GM21381 (cell line): ENCODE measurements around the gene SCN4B.

Experiments used
- ATAC-seq: cut with Tn5 transposase; IDR thresholded peaks from one replicate; pipeline ENCODE4 v1.9.1; 2021; ENCODE audit warnings: mild to moderate bottlenecking, moderate library complexity; ENCODE audit not compliant: unreplicated experiment

SCN4B gene

GRCh38 chr11:118102721-118103261 is 49.8 kb downstream of the SCN4B start:
- no peak for ATAC-seq

GRCh38 chr11:118100691-118101232 is 51.9 kb downstream of the SCN4B start:
- no peak for ATAC-seq

GRCh38 chr11:118099838-118100556 is 52.6 kb downstream of the SCN4B start:
- no peak for ATAC-seq

DNA sequence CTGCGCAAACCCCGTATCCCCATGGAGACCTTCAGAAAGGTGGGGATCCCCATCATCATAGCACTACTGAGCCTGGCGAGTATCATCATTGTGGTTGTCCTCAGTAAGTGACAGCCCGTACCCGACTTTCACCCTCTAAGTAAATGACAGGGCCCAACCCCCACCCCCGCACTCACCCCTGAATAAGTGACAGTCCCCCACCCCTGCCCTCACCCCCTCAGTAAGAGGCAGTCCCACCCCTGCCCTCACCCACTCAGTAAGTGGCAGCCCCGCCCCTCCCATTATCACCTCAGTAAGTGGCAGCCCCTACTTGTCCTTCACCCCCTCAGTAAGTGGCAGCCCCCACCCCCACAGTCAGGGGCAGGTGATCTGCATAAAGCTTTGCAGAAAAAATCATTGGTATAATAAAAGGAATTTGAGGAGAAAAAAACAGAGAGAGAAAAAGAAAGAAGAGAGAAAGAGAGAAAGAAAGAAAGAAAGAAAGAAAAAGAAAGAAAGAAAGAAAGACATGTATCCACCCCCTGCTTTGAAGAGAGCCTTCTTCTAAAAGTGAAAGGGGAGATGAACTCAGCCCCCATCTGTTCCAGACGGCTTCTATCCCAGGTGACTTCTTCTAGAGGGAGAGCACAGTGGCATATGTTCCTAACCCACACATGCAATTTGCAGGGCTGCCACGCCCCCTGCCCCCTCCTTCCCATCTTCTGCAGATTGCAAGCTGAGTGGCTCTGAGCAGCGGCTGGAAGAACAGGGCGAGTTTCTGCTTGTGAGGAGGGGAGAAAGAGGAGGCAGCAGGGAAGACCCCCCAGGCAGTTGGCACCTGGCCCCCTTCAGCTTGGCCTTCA is 53.4 kb downstream of the SCN4B start:
- ATAC-seq, result no peak

GRCh38 chr11:118095967-118096367 is 56.7 kb downstream of the SCN4B start:
- no peak for ATAC-seq

- ATAC-seq, result no peak
Measured at GRCh38 chr11:118095493-118095892, 57.1 kb downstream of the SCN4B start.

DNA sequence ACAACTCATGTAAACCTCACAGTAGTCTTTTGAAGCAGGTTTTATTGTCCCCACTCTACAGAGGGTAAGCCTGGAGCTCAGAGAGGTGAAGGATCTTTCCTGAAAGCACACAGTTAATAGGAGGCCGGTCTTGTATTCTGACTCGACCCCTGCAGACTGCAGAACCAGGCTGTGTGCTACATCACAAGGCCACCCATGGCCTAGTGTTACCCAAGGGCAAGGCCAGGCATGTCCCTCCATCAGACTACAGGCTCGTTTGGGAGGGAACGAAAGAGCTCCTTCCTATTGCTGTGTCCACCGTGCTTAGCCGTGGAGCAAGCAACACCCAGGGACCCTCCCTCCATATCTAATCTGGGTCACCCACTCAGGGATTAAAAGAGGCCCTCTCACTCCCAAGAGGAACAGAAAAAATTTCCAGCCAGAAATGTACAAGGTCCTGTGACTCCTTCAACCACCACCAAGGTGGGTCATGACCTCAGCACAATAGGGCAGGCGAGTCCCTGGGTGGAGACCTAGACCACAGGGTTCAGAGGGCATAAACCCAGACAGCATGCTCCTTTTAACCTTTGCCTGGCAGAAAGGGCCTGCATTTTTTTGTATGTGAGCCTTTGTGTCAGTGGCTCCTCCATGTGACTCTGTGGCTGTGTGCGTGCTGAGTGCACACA is 59.6 kb downstream of the SCN4B start:
- no peak for ATAC-seq

GRCh38 chr11:118091690-118092089 is 60.9 kb downstream of the SCN4B start:
- ATAC-seq, result no peak

GRCh38 chr11:118090545-118091162 is 62.0 kb downstream of the SCN4B start:
- no peak for ATAC-seq

DNA sequence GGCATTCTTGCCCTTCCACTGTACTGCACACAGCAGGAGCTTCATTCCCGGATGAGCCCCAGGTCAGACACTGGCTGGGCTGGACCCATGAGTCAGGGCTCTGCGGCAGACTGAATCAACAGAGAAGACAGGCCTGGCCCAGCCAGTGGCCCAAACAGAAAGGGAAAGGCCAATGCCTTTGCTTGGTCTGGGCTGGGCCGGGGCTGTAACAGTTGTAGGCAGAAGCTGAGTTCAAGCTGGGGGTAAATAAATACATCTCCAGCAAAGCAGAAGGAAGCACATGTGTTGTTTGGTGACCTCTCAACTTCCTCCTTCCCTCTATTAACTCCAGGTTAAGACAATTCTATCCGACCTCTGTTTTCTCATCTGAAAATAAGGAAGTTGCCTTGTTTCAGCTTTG is 64.1 kb downstream of the SCN4B start:
- no peak for ATAC-seq

- no peak for ATAC-seq
Measured at GRCh38 chr11:118087931-118088330, 64.7 kb downstream of the SCN4B start.

DNA sequence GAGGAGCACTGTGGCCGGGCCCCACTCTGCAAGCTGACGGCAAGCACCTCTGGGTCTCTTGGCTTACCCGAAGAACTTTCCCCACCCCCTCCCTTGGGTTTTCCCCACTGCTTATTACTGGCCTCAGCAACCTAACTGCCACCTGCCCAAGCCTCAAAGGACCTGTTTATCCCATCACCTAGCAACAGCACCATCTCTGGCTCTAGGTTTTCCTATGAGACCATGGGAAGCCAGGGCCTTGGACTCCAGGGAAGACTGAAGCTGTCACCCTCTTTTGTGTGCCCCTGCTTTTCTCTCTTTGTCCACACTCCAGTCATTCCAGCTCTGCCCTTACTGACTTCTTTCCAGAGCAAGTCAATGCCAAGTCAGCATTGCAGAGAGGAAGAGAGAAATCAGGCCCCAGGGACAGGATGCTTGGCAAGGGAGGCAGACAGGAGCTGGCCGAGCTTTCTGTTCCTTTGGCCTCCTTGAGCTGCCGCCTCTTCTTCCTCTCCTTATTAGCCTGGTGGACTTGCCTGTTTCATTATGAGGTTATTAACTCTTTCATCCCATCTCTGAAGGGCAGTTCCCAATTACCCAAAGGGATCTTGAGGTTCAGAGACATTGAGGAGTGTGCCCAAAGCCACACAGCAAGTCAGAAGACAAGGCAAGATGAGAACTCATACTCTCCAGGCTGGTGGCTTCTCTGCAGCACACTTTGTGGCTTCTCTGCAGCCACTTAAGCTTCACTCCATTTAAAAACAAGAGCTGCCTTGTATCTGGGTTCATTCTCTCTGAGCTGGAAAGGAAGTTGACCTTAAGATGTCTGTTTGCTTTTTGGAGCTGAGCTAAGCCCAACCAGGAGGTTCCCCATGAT is 65.5 kb downstream of the SCN4B start, which contains the start of gene SMIM35:
SMIM35 (minus strand) TSS at position 51 of the 856 bp plus-strand sequence. CDS start 206 bp downstream, outside the sequence.
- no peak for ATAC-seq

DNA sequence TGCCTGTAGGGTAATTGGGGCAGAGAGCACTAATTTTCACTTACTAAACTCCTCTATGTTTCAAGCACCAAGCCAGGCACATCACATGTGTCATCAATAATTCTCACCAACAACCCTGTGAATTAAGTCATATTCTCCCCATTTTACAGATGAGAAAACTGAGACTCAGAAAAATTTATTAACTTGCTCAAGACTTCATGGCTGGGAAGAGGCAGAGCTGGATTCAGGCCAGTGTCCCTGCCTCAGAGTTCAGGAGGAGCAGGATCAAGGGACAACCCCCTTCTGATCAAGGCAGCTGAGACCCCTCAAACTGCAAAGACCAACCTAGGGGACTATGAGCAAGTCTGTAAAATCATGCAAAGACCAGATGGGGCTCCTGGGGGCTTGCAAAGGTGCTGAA is 68.0 kb downstream of the SCN4B start:
- no peak for ATAC-seq

GRCh38 chr11:118084247-118084646 is 68.4 kb downstream of the SCN4B start:
- no peak for ATAC-seq
